K562 treated with DMSO at 1 percent for 4 hours (cell line): Measurements from ENCODE around the gene SSR1. TPM values are rescaled to one million over a fixed set of nuclear protein-coding genes. Genes with fewer than 3 reads are reported as not detected.

Experiments
- total RNA-seq: library from RNA; unstranded; fragments of 300-600 nt; gene quantifications from 2 replicates; pipeline ENCODE4 v1.2.3, GENCODE V29; 2022; ENCODE audit not compliant: insufficient read depth

The SSR1 gene
- total RNA-seq = 79.4 and 84.1 TPM in 2 replicates

GRCh38 chr6:7312616-7313504 lies at the start of gene SSR1:
TSS of gene SSR1 (minus strand) at chr6:7313199. CDS start at chr6:7313120, 79 bp downstream.

Other genes starting within 250 kb of the SSR1 start
- 14.2 and 45.7 TPM in 2 replicates for gene RREB1, start 205.2 kb downstream of the SSR1 start, total RNA-seq
- gene CAGE1, start 76.5 kb upstream of the SSR1 start, total RNA-seq = not detected in 2 replicates
- gene RIOK1, start 76.6 kb upstream of the SSR1 start, total RNA-seq = 19.5 and 23.4 TPM in 2 replicates
- not detected in 2 replicates for gene DSP, start 228.5 kb upstream of the SSR1 start, total RNA-seq